Hepatocyte (in vitro differentiated cells): ENCODE data around the gene ALPI. TPM values are rescaled to one million over a fixed set of nuclear protein-coding genes. Genes with fewer than 3 reads are reported as not detected.

Experiments
- DNase-seq: peaks from one replicate; pipeline ENCODE4 v3.0.0-alpha.2; 2016; ENCODE audit warnings: low spot score
- H2AFZ ChIP-seq: fragments of 200-600 bp; sonication (generic); 2 replicates; pipeline ENCODE4 v1.6.0; 2016; ENCODE audit warnings: antibody characterized with exemption, mild to moderate bottlenecking
- H3K27ac ChIP-seq: fragments of 200-600 bp; sonication (generic); 2 replicates; pipeline ENCODE4 v1.5.1; 2016; ENCODE audit warnings: mild to moderate bottlenecking
- H3K27me3 ChIP-seq: fragments of 200-600 bp; sonication (generic); 2 replicates; pipeline ENCODE4 v1.6.1; 2016
- H3K36me3 ChIP-seq: fragments of 200-600 bp; sonication (generic); replicated peaks from 2 replicates; pipeline ENCODE4 v1.5.1; 2016; ENCODE audit warnings: low read depth; ENCODE audit not compliant: insufficient read depth
- H3K4me1 ChIP-seq: fragments of 200-600 bp; sonication (generic); 2 replicates; pipeline ENCODE4 v1.5.1; 2016; ENCODE audit warnings: mild to moderate bottlenecking, moderate library complexity; ENCODE audit not compliant: insufficient read depth
- H3K4me2 ChIP-seq: fragments of 200-600 bp; sonication (generic); 2 replicates; pipeline ENCODE4 v1.6.0; 2016
- H3K4me3 ChIP-seq: fragments of 200-600 bp; sonication (generic); 2 replicates; pipeline ENCODE4 v1.5.1; 2016; ENCODE audit warnings: mild to moderate bottlenecking
- H3K79me2 ChIP-seq: fragments of 200-600 bp; sonication (generic); 2 replicates; pipeline ENCODE4 v1.6.0; 2017; ENCODE audit warnings: mild to moderate bottlenecking
- H3K9me2 ChIP-seq: fragments of 200-600 bp; sonication (generic); replicated peaks from 2 replicates; pipeline ENCODE4 v1.6.0; 2017; ENCODE audit warnings: mild to moderate bottlenecking; ENCODE audit not compliant: insufficient read depth
- H3K9me3 ChIP-seq: fragments of 200-600 bp; sonication (generic); 2 replicates; pipeline ENCODE4 v1.5.1; 2016; ENCODE audit warnings: low read depth, mild to moderate bottlenecking
- H4K20me1 ChIP-seq: fragments of 200-600 bp; sonication (generic); 2 replicates; pipeline ENCODE4 v1.6.0; 2016; ENCODE audit warnings: mild to moderate bottlenecking; ENCODE audit not compliant: insufficient read depth, poor library complexity, severe bottlenecking
- EZH2 ChIP-seq: fragments of 200-600 bp; sonication (generic); IDR thresholded peaks from 2 replicates; pipeline ENCODE4 v1.6.1; 2016; ENCODE audit warnings: antibody characterized with exemption, mild to moderate bottlenecking, borderline replicate concordance
- EZH2phosphoT487 ChIP-seq: fragments of 200-600 bp; sonication (generic); IDR thresholded peaks from one replicate; pipeline ENCODE4 v1.6.1; 2018; ENCODE audit warnings: antibody characterized with exemption, mild to moderate bottlenecking, low read depth, moderate library complexity; ENCODE audit not compliant: unreplicated experiment, severe bottlenecking
- whole genome bisulfite sequencing: methylation state at CpG from one replicate; pipeline ENCODE4 v1.1.6; 2016; ENCODE audit warnings: low lambda C conversion rate; ENCODE audit errors: missing lambda C conversion rate; 5-methylcytosine and 5-hydroxymethylcytosine counted together
- polyA plus RNA-seq: library from polyadenylated mRNA; unstranded; fragments of >200 nt; fragmentation: Nextera tagmentation; extraction: Ambion mirVana; gene quantifications from 2 replicates; pipeline ENCODE4 v1.2.1, GENCODE V29; 2016
- total RNA-seq: library from RNA; depleted of rRNA; stranded (reverse); fragments of >200 nt; gene quantifications from 2 replicates; pipeline ENCODE4 v1.2.3, GENCODE V29; 2014
- TF ChIP-seq, protein P1 (sequence below): fragments of 200-600 bp; sonication (generic); IDR thresholded peaks from 2 replicates; pipeline ENCODE4 v1.5.1; 2016; ENCODE audit warnings: antibody characterized with exemption, mild to moderate bottlenecking; ENCODE audit not compliant: poor library complexity

ALPI gene
- total and polyA plus RNA-seq, 2 experiments from 2014 or later: 3.5 to 3.9 TPM

DNA sequence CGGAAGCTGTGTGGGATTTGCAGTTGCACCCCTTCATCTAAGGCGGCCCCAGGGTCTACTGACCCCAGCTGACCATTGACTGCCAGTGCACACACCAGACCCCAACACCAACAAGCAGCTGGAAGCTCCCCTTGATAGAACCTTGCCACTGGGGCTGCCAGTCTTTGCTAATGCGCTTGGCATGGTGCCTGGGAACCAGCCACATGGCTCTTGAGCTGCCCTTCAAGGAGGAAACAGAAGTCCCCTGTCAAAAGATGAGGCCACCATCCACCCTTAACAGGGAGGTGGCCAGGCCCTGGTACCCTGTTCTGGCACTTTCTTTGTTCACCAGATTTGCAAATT lies 8.6 kb downstream of the ALPI start:
- H3K4me3 ChIP-seq: no peak overlapping the region
- DNase-seq: no peak
- H3K9me2 ChIP-seq: no peaks in the 10 kb centered on the region
- no peaks in the 10 kb centered on the region for H3K36me3 ChIP-seq
- no peaks in the 10 kb centered on the region for H3K9me3 ChIP-seq
- H3K4me2 ChIP-seq: no peak overlapping the region
- no peaks in the 10 kb centered on the region for H3K79me2 ChIP-seq
- no peak overlapping the region for H3K27ac ChIP-seq
- no peaks in the 10 kb centered on the region for H3K4me1 ChIP-seq
- WGBS: 85% methylated on average over 3 of the region's 3 CpGs
- no peak overlapping the region for H2AFZ ChIP-seq
- no peaks in the 10 kb centered on the region for H4K20me1 ChIP-seq
- no peak for TF ChIP-seq EZH2
- peaks cover 25% of the 10 kb centered on the region for H3K27me3 ChIP-seq

DNA sequence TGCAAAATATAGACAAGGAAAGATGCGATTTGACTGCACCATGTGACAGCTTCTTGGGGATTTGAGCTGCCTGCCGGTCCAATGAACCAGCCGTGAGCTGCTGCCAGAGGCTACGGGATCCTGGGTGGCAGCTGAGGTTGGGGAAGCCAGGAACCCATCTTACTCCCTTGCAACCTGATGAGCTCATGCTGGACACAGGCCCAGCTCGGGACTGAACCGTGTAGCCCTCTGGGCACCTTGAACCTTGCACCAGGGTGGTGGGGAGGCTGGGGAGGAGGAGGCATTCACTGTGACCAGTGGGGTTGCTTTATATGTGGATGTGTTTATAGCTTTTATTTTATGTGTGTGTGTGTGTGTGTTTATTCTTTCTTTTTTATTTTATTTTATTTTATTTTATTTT lies 9.1 kb downstream of the ALPI start:
- H3K79me2 ChIP-seq: no peaks in the 10 kb centered on the region
- no peak overlapping the region for H3K4me3 ChIP-seq
- no peak overlapping the region for H3K27ac ChIP-seq
- H3K4me1 ChIP-seq: no peaks in the 10 kb centered on the region
- no peaks in the 10 kb centered on the region for H4K20me1 ChIP-seq
- H3K4me2 ChIP-seq: no peak overlapping the region
- 87% methylated on average over 6 of the region's 6 CpGs for WGBS
- TF ChIP-seq EZH2phosphoT487 (no peak), EZH2 (no peak)
- TF ChIP-seq, protein P1, sequence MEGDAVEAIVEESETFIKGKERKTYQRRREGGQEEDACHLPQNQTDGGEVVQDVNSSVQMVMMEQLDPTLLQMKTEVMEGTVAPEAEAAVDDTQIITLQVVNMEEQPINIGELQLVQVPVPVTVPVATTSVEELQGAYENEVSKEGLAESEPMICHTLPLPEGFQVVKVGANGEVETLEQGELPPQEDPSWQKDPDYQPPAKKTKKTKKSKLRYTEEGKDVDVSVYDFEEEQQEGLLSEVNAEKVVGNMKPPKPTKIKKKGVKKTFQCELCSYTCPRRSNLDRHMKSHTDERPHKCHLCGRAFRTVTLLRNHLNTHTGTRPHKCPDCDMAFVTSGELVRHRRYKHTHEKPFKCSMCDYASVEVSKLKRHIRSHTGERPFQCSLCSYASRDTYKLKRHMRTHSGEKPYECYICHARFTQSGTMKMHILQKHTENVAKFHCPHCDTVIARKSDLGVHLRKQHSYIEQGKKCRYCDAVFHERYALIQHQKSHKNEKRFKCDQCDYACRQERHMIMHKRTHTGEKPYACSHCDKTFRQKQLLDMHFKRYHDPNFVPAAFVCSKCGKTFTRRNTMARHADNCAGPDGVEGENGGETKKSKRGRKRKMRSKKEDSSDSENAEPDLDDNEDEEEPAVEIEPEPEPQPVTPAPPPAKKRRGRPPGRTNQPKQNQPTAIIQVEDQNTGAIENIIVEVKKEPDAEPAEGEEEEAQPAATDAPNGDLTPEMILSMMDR: no peak
- no peak overlapping the region for H2AFZ ChIP-seq
- H3K9me3 ChIP-seq: no peaks in the 10 kb centered on the region
- H3K36me3 ChIP-seq: no peaks in the 10 kb centered on the region
- no peak for DNase-seq
- H3K27me3 ChIP-seq: peaks cover 29% of the 10 kb centered on the region
- no peaks in the 10 kb centered on the region for H3K9me2 ChIP-seq

DNA sequence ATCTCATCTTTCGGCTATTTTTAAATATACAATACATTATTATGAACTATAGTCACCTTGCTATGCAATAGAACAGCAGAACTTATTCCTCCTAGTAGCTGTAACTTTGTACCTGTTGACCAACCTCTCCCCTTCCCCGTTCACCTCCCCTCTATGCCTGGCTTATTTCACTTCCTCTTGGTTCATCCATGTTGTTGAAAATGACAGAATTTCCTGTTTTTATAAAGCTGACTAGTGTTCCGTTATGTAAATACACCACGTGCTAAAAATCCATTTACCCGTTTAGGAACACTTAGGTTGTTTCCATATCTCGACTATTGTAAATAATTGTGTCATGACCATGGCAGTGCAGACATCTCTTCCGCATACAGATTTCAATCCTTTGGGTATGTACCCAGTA lies 10.3 kb downstream of the ALPI start:
- no peaks in the 10 kb centered on the region for H3K79me2 ChIP-seq
- H3K9me2 ChIP-seq: no peaks in the 10 kb centered on the region
- H2AFZ ChIP-seq: no peak overlapping the region
- no peaks in the 10 kb centered on the region for H3K9me3 ChIP-seq
- H4K20me1 ChIP-seq: no peaks in the 10 kb centered on the region
- H3K4me1 ChIP-seq: no peaks in the 10 kb centered on the region
- no peak for DNase-seq
- no peak overlapping the region for H3K4me3 ChIP-seq
- WGBS: 88% methylated on average over 7 of the region's 7 CpGs
- TF ChIP-seq, protein P1: no peak
- TF ChIP-seq EZH2 (no peak), EZH2phosphoT487 (no peak)
- no peaks in the 10 kb centered on the region for H3K36me3 ChIP-seq
- H3K27ac ChIP-seq: no peak overlapping the region
- H3K4me2 ChIP-seq: no peak overlapping the region
- peaks cover 35% of the 10 kb centered on the region for H3K27me3 ChIP-seq

DNA sequence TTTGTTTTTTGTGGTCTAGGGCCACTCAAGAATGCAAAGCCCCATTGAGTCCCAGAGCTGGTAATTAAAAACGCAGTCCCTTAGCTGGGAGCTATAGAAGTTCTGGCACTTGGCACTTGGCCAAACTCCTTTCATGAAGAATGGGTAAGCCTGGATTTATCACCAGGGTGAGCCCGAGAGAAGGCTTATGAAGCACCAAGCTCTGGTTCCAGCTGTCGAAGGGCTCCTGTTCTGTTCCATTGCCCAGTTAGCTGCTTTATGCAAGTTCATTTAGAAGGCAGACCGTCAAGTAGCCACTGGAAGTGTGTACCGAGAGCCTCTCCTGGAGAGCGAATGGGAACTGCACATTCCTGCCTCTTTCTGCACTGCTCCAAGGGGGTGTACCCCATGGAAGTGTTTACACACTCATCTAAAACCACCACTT lies 17.5 kb downstream of the ALPI start:
- H3K9me2 ChIP-seq: no peaks in the 10 kb centered on the region
- H4K20me1 ChIP-seq: no peaks in the 10 kb centered on the region
- DNase-seq: no peak
- no peaks in the 10 kb centered on the region for H3K9me3 ChIP-seq
- WGBS: 33% methylated on average over 6 of the region's 6 CpGs
- H3K27ac ChIP-seq: no peak overlapping the region
- H3K4me2 ChIP-seq: no peak overlapping the region
- no peak overlapping the region for H3K4me3 ChIP-seq
- no peaks in the 10 kb centered on the region for H3K79me2 ChIP-seq
- TF ChIP-seq, protein P1: no peak
- no peak for TF ChIP-seq EZH2phosphoT487
- TF ChIP-seq EZH2: no peak
- no peaks in the 10 kb centered on the region for H3K36me3 ChIP-seq
- peaks cover 33% of the 10 kb centered on the region for H3K27me3 ChIP-seq
- H3K4me1 ChIP-seq: no peaks in the 10 kb centered on the region
- no peak overlapping the region for H2AFZ ChIP-seq
